DOHH2 (cell line): ENCODE data around the gene LBH.

ENCODE experiments used
- H3F3A ChIP-seq: fragments of 200-600 bp; sonication (generic), shearing (Covaris generic); 2 replicates; pipeline ENCODE4 v1.6.0; 2016; ENCODE audit warnings: antibody characterized with exemption, mild to moderate bottlenecking; ENCODE audit not compliant: control insufficient read depth, insufficient read depth
- H3K27ac ChIP-seq: fragments of 200-600 bp; sonication (generic); 2 replicates; pipeline ENCODE4 v1.5.1; 2014; ENCODE audit warnings: low read depth, mild to moderate bottlenecking, low read length, moderate library complexity
- H3K27me3 ChIP-seq: fragments of 200-600 bp; sonication (generic); 2 replicates; pipeline ENCODE4 v1.6.1; 2014; ENCODE audit warnings: mild to moderate bottlenecking, low read length, mixed read lengths; ENCODE audit not compliant: control insufficient read depth
- H3K36me3 ChIP-seq: fragments of 200-600 bp; sonication (generic); 2 replicates; pipeline ENCODE4 v1.6.1; 2014; ENCODE audit warnings: mild to moderate bottlenecking, low read length, moderate library complexity, mixed read lengths; ENCODE audit not compliant: control insufficient read depth
- H3K4me1 ChIP-seq: fragments of 200-600 bp; sonication (generic); 2 replicates; pipeline ENCODE4 v1.6.1; 2014; ENCODE audit warnings: mild to moderate bottlenecking, low read length, mixed read lengths; ENCODE audit not compliant: control insufficient read depth
- H3K4me2 ChIP-seq: fragments of 200-600 bp; sonication (generic); 2 replicates; pipeline ENCODE4 v1.6.0; 2014; ENCODE audit warnings: mild to moderate bottlenecking, low read length, moderate library complexity
- H3K4me3 ChIP-seq: fragments of 200-600 bp; sonication (generic); 2 replicates; pipeline ENCODE4 v1.5.1; 2014; ENCODE audit warnings: mild to moderate bottlenecking, low read length, mixed read lengths
- H3K79me2 ChIP-seq: fragments of 200-600 bp; sonication (generic); 2 replicates; pipeline ENCODE4 v1.6.1; 2014; ENCODE audit warnings: mild to moderate bottlenecking, low read length, mixed read lengths; ENCODE audit not compliant: control insufficient read depth
- H3K9me2 ChIP-seq: fragments of 200-600 bp; sonication (generic); replicated peaks from 2 replicates; pipeline ENCODE4 v1.6.1; 2014; ENCODE audit warnings: mild to moderate bottlenecking, low read length, mixed read lengths; ENCODE audit not compliant: control insufficient read depth
- H3K9me3 ChIP-seq: fragments of 200-600 bp; sonication (generic); 2 replicates; pipeline ENCODE4 v1.6.1; 2014; ENCODE audit warnings: antibody characterized with exemption, low read length, mixed read lengths; ENCODE audit not compliant: control insufficient read depth, insufficient read depth
- H4K20me1 ChIP-seq: fragments of 200-600 bp; sonication (generic); 2 replicates; pipeline ENCODE4 v1.6.0; 2014; ENCODE audit warnings: low read depth, mild to moderate bottlenecking, antibody characterized with exemption, low read length, moderate library complexity; ENCODE audit not compliant: control insufficient read depth, insufficient read depth
- EZH2phosphoT487 ChIP-seq: fragments of 200-600 bp; sonication (generic); IDR thresholded peaks from 2 replicates; pipeline ENCODE4 v1.6.1; 2017; ENCODE audit warnings: borderline replicate concordance, mild to moderate bottlenecking, antibody characterized with exemption, low read length, moderate library complexity, mixed read lengths
- TF ChIP-seq, protein P1 (sequence below): fragments of 200-600 bp; sonication (generic); IDR thresholded peaks from one replicate; pipeline ENCODE4 v1.5.1; 2014; ENCODE audit warnings: antibody characterized with exemption, mild to moderate bottlenecking, low read depth, low read length; ENCODE audit not compliant: poor library complexity, severe bottlenecking

The LBH gene

DNA sequence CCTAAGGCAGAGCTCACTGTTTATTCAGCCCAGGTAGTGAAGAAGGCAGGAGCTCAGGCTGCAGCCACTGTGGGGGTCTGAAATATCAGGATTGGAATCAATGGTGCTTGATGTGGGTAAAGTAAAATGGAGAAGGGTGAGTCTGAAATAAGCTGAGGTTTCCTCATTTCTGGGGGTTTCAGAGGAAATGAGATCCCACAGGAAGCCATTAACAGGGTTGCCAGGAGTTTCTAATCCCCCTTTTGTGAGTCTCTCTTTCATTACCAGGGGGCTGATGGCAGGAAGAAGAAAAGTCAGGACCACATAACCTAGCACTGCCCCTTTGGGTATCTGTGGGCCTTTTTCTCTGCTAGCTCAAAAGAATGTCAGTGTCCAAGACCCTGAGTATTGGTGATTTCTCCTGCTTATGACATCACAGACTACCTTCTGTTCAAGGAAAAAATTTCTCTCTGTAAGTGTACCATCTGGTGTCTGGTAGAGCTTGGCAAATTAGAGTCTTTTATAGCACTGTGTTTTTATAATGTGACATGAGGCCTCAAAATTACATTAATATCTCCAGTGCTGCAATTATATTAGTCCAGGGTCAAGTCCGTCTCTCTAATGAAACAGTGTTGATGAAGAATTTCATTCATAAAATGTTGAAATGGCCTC lies 56.0 kb downstream of the LBH start:
- Histone ChIP-seq H4K20me1 (no peaks in the 10 kb centered on the region), H3K4me2 (peak overlapping the region; percentile 92), H3K9me2 (no peaks in the 10 kb centered on the region), H3K79me2 (no peaks in the 10 kb centered on the region), H3K36me3 (no peaks in the 10 kb centered on the region), H3K4me3 (peak overlapping the region; percentile 71), H3K27ac (peak overlapping the region; percentile 86), H3K4me1 (peaks cover 57% of the 10 kb centered on the region), H3K9me3 (no peaks in the 10 kb centered on the region), H3K27me3 (no peaks in the 10 kb centered on the region), H3F3A (peaks cover 12% of the 10 kb centered on the region)
- no peak for TF ChIP-seq EZH2phosphoT487
- TF ChIP-seq, protein P1, sequence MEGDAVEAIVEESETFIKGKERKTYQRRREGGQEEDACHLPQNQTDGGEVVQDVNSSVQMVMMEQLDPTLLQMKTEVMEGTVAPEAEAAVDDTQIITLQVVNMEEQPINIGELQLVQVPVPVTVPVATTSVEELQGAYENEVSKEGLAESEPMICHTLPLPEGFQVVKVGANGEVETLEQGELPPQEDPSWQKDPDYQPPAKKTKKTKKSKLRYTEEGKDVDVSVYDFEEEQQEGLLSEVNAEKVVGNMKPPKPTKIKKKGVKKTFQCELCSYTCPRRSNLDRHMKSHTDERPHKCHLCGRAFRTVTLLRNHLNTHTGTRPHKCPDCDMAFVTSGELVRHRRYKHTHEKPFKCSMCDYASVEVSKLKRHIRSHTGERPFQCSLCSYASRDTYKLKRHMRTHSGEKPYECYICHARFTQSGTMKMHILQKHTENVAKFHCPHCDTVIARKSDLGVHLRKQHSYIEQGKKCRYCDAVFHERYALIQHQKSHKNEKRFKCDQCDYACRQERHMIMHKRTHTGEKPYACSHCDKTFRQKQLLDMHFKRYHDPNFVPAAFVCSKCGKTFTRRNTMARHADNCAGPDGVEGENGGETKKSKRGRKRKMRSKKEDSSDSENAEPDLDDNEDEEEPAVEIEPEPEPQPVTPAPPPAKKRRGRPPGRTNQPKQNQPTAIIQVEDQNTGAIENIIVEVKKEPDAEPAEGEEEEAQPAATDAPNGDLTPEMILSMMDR: no peak

DNA sequence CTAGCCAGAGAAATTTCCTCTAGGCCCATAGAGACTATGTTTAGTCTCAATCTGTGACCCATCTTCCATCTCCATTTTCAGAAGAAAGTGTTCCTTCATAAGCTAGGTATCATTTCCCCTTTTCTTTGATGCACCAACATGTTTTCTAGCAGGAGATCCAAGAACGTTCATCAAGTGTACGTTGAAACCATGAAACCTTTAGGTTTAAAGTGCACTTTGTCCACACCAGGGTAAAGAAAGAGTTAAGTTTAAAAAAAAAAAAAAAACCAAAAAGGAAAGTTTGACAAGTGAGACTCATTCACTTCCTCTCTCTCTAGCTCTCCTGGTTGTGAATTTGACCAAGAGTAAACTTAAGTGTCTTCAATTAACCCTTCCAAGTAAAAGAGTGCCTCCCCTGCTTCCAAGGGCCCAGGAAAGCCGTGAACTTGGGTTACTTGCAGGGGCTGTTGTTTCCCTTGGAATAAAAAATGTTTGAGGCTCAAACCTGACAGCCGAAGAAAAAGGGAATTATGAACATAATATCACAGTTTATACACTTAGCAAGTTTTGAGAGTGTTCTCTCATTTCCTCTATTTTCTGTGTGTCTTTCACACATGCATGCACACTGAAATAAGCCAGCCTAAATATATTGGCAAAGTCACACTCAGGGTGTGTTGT lies 56.7 kb downstream of the LBH start:
- H3K4me1 ChIP-seq: peaks cover 52% of the 10 kb centered on the region
- peak overlapping the region; percentile 86 for H3K27ac ChIP-seq
- peak overlapping the region; percentile 92 for H3K4me2 ChIP-seq
- H3F3A ChIP-seq: peaks cover 12% of the 10 kb centered on the region
- H3K36me3 ChIP-seq: no peaks in the 10 kb centered on the region
- no peak for TF ChIP-seq EZH2phosphoT487
- TF ChIP-seq, protein P1: no peak
- no peaks in the 10 kb centered on the region for H3K79me2 ChIP-seq
- no peaks in the 10 kb centered on the region for H3K9me2 ChIP-seq
- no peaks in the 10 kb centered on the region for H3K27me3 ChIP-seq
- H3K9me3 ChIP-seq: no peaks in the 10 kb centered on the region
- no peaks in the 10 kb centered on the region for H4K20me1 ChIP-seq
- H3K4me3 ChIP-seq: peak overlapping the region; percentile 71

DNA sequence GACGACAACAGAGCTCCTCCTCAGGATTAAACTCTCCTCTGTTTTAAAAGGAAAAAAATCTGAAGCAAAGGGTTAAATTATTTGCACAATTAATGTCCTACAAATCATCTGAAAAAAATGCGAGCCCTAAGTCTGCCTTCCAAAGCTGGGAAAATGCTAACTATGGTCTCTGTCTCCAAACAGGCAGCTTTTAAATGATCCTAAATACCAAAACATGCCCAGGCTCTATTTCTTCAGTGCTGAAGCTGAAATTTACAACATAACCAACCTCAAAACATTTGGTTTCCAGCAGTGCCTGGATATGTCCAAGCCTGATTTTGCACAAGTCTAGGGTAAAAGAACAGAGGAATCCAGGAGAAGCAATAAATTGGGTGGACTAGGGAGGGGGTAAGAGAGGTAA lies 57.2 kb downstream of the LBH start:
- Histone ChIP-seq H3K36me3 (no peaks in the 10 kb centered on the region), H3K4me3 (peak overlapping the region; percentile 71), H3K79me2 (no peaks in the 10 kb centered on the region), H3F3A (peaks cover 12% of the 10 kb centered on the region), H3K9me2 (no peaks in the 10 kb centered on the region), H3K4me2 (peak overlapping the region; percentile 92), H3K9me3 (no peaks in the 10 kb centered on the region), H3K27me3 (no peaks in the 10 kb centered on the region), H3K4me1 (peaks cover 53% of the 10 kb centered on the region), H3K27ac (peak overlapping the region; percentile 86), H4K20me1 (no peaks in the 10 kb centered on the region)
- no peak for TF ChIP-seq EZH2phosphoT487
- TF ChIP-seq, protein P1: no peak
